ENCODE data around the gene WDR1.

WDR1 gene

GRCh38 chr4:10098780-10099160 is 17.8 kb downstream of the WDR1 start:
- peak; percentile 58 for DNase-seq (ENCODE audit: low spot score)

DNA sequence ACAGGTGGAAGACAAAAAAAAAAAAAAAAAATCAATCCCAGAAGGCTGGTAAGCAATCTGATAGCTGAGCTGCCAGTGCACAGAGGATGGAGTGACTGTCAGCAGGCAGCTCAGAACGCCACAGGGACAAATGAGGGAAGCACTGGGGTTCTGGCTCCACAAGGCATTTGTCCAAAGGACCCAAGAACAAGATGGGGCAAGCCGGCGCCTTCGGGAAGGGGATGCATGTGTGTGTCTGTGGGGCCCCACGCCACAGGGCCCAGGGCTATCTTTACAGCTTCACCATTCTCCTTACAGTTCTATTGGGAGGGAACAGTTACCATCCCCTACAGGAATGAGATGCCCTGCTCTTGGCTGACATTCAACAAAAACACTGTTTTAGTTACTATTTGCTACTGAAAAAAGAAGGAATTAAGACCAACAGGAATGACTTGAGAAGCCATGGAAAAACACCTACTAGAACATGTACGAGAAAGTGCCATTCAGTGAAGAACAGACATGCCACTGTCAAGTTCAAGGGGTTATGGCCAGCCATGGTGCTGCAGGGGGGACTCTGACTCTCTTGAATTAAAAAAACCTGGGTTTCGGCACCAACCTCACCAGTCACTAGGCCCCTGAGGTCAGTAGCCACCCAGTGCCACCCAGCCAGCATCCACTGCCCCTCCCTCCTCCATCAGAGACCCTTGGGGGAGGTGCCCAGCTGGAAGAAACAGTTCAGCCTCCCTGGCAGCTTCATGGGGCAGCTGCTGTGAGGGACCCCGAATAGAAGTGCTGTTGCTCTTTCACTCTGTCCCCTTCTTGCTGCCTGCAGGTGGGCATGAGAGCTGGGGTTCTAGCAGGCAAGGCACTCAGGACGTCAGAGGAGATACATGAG is 18.5 kb downstream of the WDR1 start:
- DNase-seq (ENCODE audit: low spot score), result no peak

GRCh38 chr4:10096978-10097335 is 19.6 kb downstream of the WDR1 start:
- no peak for DNase-seq (ENCODE audit: low spot score)

DNA sequence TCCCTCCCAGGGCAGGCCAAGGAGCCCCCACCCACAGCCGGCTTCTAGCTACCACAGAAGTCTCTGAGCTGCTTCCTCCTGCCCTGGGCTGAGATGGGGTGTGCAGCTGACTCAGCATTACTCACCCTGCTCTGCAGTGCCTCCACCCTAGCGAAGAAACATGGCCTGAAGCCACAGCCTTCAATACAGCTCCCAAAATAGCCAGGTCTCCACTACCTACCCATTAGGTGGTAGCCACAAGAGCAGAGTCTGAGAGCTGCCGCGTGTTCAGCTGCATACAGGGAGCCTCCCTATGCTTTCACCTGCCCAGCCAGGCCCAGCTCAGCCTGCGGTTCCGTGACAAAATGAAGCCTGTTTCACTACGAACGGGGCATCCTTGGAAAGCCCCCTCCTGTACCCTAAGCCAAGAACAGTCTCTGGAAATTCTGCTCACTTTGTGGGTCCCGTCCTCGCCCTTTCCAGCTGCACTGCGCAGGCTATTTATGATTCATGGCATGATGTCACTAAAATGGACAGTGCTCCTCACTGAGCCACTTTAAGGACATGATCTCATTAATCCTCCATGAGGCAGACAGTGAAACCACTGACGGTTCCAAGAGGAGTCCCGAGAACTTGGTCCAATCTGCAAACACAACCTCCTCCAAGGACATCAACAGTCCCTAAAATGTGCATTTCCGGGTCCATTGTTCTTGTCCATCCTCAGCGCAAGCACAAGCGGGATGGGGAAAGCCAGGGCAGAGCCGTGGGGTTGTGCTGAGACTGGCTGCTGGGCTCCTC is 20.2 kb downstream of the WDR1 start:
- DNase-seq (ENCODE audit: low spot score), result peak; percentile 97

DNA sequence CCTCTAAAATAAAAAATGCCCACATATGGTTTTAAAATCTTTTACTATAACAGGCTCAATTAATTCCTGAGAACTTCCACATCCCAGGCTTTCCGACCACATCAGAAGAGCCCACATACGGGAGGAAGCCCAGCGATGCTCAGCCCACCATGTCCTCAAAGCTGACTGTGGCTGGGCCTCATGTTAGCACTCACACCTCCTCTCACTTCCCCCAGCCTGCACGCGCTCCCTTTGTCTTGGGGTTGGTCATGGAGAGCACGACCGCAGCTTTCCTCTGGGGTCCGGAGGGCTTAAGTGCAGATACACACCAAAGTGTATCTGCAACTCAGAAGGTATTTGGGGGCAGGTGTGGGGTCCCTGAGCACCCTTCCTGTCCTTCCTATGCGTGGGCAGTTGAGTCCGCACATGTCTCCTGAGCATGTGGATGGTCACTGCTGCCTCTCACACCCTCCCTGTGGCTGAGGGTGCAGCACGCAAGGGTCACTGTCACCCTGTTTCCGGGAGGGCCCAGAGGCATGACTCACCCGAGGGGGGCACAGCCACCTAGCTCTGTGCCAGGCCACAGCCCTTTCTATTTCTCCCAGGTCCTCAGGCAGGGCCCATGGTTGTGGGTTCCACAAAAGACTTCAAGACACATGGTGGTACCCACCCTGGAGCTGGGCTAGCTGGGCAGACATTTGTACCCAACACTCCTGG is 21.2 kb downstream of the WDR1 start:
- peak; percentile 66 for DNase-seq (ENCODE audit: low spot score)

GRCh38 chr4:10094841-10095240 is 21.8 kb downstream of the WDR1 start:
- no peak for DNase-seq (ENCODE audit: low spot score)

DNA sequence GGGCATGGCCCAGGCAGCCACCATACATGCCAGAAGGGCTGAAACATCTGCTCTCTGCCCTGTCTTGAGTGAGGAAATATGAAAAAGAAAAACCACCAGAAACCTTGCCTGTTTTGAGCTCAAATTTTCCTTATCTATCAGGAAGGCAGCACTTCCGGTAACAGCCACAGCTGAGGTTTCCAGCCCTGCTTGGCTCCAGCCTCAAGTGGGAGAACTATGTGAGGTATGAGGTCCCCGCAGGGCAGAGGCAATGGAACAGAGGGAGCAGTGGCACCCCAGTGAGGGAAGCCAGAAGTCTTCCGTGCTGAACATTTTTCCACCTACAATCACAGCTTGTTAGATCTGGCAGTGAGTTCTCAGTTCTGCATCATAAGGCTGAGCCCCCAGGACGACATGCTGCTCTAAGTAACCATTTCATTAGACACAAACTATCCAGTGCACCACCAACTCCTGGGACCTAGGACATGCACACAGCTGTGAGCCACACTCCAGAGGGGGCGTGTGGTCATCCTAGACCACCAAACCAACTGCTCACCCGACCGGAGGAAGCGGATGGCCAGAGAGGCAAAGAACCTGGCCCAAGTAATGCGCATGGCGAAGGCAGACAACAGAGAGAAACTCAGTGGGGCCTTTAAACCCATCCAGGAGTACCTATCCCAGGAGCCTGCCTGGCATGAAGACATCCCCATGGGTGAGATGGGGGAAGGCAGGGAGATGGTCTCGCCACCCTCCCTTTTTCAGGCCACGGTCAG is 22.6 kb downstream of the WDR1 start:
- peak; percentile 97 for DNase-seq (ENCODE audit: low spot score)

- no peak for DNase-seq (ENCODE audit: low spot score)
These were observed 23.4 kb downstream of the WDR1 start for GRCh38 chr4:10093271-10093621.

DNA sequence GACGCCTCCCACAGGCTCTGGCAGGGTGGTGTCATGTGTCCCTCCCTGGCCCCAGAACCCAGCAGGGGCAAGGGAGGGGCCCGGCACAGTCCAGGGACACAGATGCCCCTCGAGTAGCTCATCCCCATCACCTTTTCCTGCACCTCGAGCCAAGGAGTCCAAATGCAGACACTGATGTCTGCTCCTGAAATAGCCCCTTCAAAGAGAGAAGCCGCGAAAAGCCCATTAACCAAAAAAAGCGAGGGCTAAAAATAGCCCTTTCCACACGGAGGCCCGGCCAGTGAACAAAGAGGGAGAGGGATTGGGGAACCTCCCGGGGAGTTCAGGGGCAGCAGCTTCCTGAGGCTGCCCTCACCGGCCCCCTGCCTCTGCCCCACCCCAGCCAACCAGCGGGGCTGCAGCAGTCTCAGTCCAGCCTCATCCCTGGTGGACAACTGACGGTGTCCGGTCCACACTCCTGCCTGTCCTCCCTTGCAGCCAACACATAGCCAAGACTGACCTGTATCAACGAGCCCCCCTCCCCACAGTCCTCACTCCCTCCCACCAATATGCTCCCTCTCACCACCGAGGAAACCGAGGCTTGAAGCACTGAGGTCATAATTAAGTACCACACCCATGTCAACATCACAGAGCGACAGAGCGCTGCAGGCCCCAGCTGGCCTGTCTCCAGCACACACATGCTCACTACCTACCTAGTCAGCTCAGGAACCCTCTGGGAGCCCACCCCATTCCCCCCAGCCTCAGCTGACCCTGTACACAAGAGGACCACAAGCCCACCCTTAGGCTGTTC is 23.9 kb downstream of the WDR1 start:
- DNase-seq (ENCODE audit: low spot score), result no peak

DNA sequence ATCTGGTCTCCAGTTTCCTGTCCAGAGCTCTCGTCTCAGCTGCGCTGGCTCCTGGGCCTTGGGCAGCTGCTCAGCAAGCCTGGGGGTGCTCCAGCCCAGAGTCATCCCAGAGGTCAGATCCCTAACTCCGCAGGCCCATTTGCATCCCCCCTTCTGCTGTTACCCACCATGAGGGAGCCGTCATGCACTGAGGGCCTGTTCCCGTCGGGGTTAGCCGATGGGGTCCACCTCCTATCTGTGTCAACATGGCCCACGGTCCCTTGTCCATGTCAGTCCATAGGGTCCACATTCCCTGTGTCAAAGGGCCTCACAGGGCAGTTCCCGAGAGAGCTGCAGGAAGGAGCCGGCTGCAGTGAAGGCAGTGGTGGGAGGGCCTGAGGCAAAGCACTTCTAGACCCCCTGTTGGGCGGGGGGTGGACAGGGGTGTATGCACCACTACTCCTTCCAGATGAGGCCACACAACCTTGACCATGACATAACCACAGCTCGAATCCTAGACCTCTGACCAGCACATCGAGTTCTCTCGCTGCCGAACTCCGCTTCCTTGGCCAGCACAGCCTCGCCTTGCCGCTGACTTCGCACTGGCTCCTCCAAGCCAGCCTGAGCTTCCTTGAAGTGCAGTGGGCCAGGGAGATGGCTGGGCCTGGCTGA is 24.9 kb downstream of the WDR1 start:
- no peak for DNase-seq (ENCODE audit: low spot score)

- no peak for DNase-seq (ENCODE audit: low spot score)
These were observed 25.9 kb downstream of the WDR1 start for GRCh38 chr4:10090467-10091250.

- no peak for DNase-seq (ENCODE audit: low spot score)
These were observed 27.3 kb downstream of the WDR1 start for GRCh38 chr4:10089346-10089745.

DNA sequence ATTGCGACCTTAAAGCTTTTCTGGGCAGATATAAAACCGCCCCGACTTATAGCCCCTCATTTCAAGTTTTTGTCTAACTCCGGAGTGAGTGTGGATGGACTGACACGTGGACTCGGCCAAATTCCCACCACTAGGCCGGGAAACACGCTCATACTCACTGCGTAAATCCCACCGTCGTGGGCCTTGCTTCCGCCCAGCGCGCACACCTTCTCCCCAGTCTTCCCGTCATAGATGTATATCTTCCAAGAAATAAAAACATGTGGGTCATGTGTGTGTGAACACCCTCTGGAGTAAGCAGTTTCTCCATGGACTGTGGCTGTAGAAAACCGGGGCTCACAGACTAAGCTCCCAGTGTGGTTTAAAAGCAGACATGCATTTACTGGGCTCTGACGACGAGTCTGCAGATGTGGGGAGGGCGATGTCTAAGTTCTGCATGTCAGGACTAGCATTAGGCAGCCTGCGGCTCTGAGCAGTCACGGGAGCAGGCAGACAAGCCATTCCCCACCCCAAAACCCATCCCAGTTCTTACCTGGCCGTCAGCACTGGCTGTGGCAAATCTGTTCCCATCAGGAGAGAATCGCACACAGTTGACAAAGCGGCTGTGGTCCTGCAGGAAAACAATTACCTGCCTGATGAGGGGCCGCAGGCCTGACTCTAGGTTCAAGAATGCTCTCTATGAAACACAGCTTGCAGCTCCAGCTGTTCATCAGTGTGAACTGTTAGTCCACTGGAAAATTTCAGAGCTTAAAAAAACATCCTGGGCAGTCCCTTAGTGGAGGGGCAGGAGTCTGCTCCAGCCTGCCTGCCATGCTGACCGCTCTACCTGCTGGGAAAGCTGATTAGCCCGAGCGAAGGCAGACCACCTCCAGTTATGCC is 28.2 kb downstream of the WDR1 start:
- no peak for DNase-seq (ENCODE audit: low spot score)

- DNase-seq (ENCODE audit: low spot score), result no peak
These were observed 29.3 kb downstream of the WDR1 start for GRCh38 chr4:10087152-10087791.

DNA sequence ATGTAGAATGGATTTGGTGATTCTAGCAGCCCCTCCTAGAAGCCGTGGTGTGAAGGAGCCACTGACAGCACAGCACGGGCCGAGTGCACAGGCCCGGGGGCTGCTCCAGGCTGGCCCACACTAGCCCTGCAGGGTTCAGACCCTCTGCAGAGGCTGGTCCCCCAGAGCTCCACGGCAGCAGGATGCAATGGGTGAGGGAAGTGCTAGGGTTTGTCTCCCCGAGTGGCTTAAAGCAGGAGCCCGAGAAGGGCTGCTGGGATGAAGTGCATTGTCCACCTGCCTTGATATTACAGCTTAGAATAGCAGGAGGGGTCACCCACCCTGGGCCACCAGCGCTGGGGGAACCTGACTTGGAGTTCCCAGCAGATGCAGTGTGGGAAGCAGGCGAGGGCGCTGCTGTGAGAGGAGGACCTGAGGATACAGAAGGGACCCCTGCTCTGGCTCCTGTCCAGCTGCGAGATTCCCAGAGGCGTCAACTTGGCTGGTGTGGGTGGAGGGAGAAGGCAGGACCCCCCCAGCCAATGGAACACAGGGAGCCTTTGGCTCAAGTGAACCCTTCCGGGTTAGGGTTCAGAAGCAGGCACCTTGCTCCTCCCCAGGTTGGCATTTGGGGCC is 30.0 kb downstream of the WDR1 start:
- DNase-seq (ENCODE audit: low spot score), result no peak

DNA sequence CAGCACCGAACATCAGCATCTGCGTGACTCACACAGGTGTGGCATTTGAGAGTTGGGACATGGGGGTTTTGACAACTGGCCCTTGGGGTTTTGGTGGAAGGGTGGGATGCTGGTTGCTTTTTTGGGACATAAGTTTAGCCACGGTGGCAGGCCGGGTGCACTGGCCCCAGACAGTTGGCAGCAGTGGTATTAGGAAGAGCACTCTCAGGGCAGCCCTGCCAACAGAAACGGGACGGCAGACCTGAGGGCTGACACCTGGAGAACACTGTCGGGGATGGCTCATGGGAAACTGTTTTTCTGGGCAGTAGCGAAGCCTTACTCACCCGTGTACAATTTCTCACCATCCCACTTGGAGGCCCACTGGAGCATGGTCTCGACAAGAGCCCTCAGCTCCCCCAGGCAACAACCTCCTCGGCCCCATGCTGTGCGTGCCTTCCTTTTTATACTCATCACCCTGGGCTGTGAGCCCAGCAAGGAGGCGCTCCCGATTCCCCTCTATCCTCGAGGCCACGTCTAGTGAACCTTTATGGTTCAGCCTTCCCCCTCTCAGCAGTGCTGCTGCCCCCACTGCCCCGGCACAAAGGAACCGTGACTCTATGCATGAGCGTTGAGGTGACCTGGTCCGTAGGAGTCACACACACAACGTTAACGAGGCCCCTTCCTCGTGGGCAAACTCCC is 30.6 kb downstream of the WDR1 start:
- DNase-seq (ENCODE audit: low spot score), result no peak

DNA sequence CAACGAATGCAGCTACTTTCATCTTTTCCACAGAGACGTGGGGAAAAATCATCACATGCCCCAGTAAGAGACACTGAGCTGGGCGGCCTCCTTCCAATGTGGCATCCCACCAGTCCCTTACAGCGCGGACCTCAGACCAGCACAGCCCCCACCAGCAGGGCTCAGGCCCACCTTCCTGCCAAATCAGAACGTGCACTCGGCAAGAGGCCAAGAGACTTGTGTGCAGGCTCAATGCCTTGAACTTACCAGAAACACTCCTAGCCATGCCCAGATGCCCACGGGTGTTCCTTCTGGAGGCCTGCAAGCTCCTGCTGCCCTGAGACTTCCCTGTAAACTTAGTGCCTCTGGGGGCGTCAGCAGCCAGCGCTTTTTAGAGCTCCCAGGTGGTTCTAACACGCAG is 31.2 kb downstream of the WDR1 start:
- no peak for DNase-seq (ENCODE audit: low spot score)

Measured in hepatic stellate cell (primary cell).